K562 (cell line): ENCODE results near the gene SYVN1. TPM values are rescaled to one million over a fixed set of nuclear protein-coding genes. Genes with fewer than 3 reads are reported as not detected.

Source experiments
- BHLHE40 ChIP-seq: IDR thresholded peaks from 2 replicates; pipeline ENCODE4 v1.6.1; 2011; ENCODE audit warnings: low read length, improper control_type of control experiment
- C11orf30 ChIP-seq: fragments of 450-650 bp; IDR thresholded peaks from 2 replicates; pipeline ENCODE4 v1.6.1; 2016; ENCODE audit warnings: low read depth, mild to moderate bottlenecking
- DIDO1 ChIP-seq: fragments of 450-650 bp; IDR thresholded peaks from 2 replicates; pipeline ENCODE4 v1.6.1; 2016; ENCODE audit warnings: low read depth, missing biosample characterization, missing genetic modification characterization
- FOXP1 ChIP-seq: sonication (generic); formaldehyde crosslinking; IDR thresholded peaks from 2 replicates; pipeline ENCODE4 v1.8.0; 2022; ENCODE audit warnings: mild to moderate bottlenecking, missing genetic modification reagents
- HMG20B ChIP-seq: fragments of 250-450 bp; sonication (Bioruptor Pico); IDR thresholded peaks from 2 replicates; pipeline ENCODE4 v1.5.0; 2021; ENCODE audit warnings: mild to moderate bottlenecking
- MAZ ChIP-seq, 2 experiments: fragments of 450-650 bp in 1 of 2; sonication (generic) in 1 of 2; formaldehyde crosslinking; IDR thresholded peaks in 1 of 2; conservative IDR thresholded peaks in 1 of 2; 2 replicates each; pipeline versions ENCODE4 v1.4.0 to v1.5.0; 2020; ENCODE audit warnings: mild to moderate bottlenecking in 1 of 2, missing genetic modification reagents in 1 of 2
- MYC ChIP-seq, 2 experiments: fragments of 250-450 bp in 1 of 2; sonication (Bioruptor Pico) in 1 of 2; IDR thresholded peaks; 2 replicates each; pipeline versions ENCODE4 v1.5.1 to v1.6.1; 2012 to 2021; ENCODE audit warnings: low read depth in 2 of 2, borderline replicate concordance in 1 of 2, improper control_type of control experiment in 1 of 2, low read length in 1 of 2, mild to moderate bottlenecking in 1 of 2, moderate library complexity in 1 of 2
- PHB ChIP-seq: fragments of 250-450 bp; sonication (Bioruptor Pico); IDR thresholded peaks from 2 replicates; pipeline ENCODE4 v1.5.0; 2021
- PHF8 ChIP-seq: fragments of 200-600 bp; sonication (generic); IDR thresholded peaks from 2 replicates; pipeline ENCODE4 v1.6.1; 2012; ENCODE audit warnings: mixed run types, mild to moderate bottlenecking, inconsistent platforms, low read length, moderate library complexity, borderline replicate concordance
- RCOR1 ChIP-seq, 2 experiments: IDR thresholded peaks; 2 replicates each; pipeline ENCODE4 v1.6.1; 2012; ENCODE audit warnings: low read depth in 2 of 2, low read length in 2 of 2, borderline replicate concordance in 1 of 2, improper control_type of control experiment in 1 of 2
- RFX1 ChIP-seq: fragments of 450-650 bp; IDR thresholded peaks from 2 replicates; pipeline ENCODE4 v1.6.1; 2016; ENCODE audit warnings: mild to moderate bottlenecking, moderate library complexity
- SIRT6 ChIP-seq: IDR thresholded peaks from one replicate; pipeline ENCODE4 v1.6.1; 2012; ENCODE audit warnings: low read depth, mild to moderate bottlenecking, control low read depth, inconsistent platforms, low read length, moderate library complexity
- TARDBP ChIP-seq: fragments of 450-650 bp; IDR thresholded peaks from 2 replicates; pipeline ENCODE4 v1.6.1; 2016
- ZFX ChIP-seq: sonication (generic); formaldehyde crosslinking; IDR thresholded peaks from 2 replicates; pipeline ENCODE4 v1.8.0; 2022; ENCODE audit warnings: mild to moderate bottlenecking, missing genetic modification reagents, moderate library complexity
- ZNF134 ChIP-seq: fragments of 250-450 bp; sonication (Bioruptor Pico); conservative IDR thresholded peaks from 2 replicates; pipeline ENCODE4 v1.4.0; 2020
- polyA plus RNA-seq, 8 experiments: library from polyadenylated mRNA; depleted of rRNA in 4 of 8; stranded (reverse) in 5 of 8; unstranded in 3 of 8; fragments of >200 nt; fragmentation: Nextera tagmentation in 2 of 8; fragmentation: Illumina TruSeq in 1 of 8; extraction: Ambion mirVana in 2 of 8; extraction: Trizol in 1 of 8; gene quantifications; 2 replicates each; pipeline versions ENCODE4 v1.2.1 to v1.2.3, GENCODE V29; 2011 to 2014; ENCODE audit warnings: inconsistent platforms in 1 of 8, missing spikeins in 1 of 8
- total RNA-seq, 7 experiments: library from RNA; depleted of rRNA in 6 of 7; stranded (reverse); fragments of >200 nt in 6 of 7; fragmentation: Illumina TruSeq in 2 of 7; extraction: Trizol in 2 of 7; gene quantifications; 2 replicates each; pipeline versions ENCODE4 v1.2.1 to v1.2.3, GENCODE V29; 2011 to 2021; ENCODE audit warnings: low replicate concordance in 1 of 7
- TF ChIP-seq, protein P1 (sequence below), 3 experiments: fragments of 200-800 bp in 1 of 3; sonication (Bioruptor generic) in 1 of 3; sonication (generic) in 1 of 3; formaldehyde crosslinking in 1 of 3; IDR thresholded peaks; 2 replicates each; pipeline versions ENCODE4 v1.6.1 to v1.8.0; 2016 to 2022; ENCODE audit warnings: mild to moderate bottlenecking in 2 of 3, missing compliant biosample characterization in 2 of 3, missing genetic modification characterization in 2 of 3, missing genetic modification reagents in 1 of 3
- TF ChIP-seq, protein P2 (sequence below): fragments of 450-650 bp; IDR thresholded peaks from 2 replicates; pipeline ENCODE4 v1.6.1; 2016; ENCODE audit warnings: antibody characterized with exemption
- TF ChIP-seq, protein P3 (sequence below): fragments of 450-650 bp; IDR thresholded peaks from 2 replicates; pipeline ENCODE4 v1.6.1; 2018; ENCODE audit warnings: mild to moderate bottlenecking, low read depth; ENCODE audit not compliant: partially characterized antibody
- TF ChIP-seq, protein P4 (sequence below), 2 experiments: fragments of 450-650 bp in 1 of 2; IDR thresholded peaks; 2 replicates each; pipeline ENCODE4 v1.6.1; 2011 to 2017; ENCODE audit warnings: low read depth in 2 of 2, antibody characterized with exemption in 1 of 2, borderline replicate concordance in 1 of 2, low read length in 1 of 2, mild to moderate bottlenecking in 1 of 2, mixed read lengths in 1 of 2; ENCODE audit not compliant: control insufficient read depth in 1 of 2

SYVN1 gene
- total and polyA plus RNA-seq, 9 of the 15 experiments (the other 6 are each of a cell fraction or from before 2014, with no cell fraction given): 0.41 to 47.4 (median 9.9) TPM

DNA sequence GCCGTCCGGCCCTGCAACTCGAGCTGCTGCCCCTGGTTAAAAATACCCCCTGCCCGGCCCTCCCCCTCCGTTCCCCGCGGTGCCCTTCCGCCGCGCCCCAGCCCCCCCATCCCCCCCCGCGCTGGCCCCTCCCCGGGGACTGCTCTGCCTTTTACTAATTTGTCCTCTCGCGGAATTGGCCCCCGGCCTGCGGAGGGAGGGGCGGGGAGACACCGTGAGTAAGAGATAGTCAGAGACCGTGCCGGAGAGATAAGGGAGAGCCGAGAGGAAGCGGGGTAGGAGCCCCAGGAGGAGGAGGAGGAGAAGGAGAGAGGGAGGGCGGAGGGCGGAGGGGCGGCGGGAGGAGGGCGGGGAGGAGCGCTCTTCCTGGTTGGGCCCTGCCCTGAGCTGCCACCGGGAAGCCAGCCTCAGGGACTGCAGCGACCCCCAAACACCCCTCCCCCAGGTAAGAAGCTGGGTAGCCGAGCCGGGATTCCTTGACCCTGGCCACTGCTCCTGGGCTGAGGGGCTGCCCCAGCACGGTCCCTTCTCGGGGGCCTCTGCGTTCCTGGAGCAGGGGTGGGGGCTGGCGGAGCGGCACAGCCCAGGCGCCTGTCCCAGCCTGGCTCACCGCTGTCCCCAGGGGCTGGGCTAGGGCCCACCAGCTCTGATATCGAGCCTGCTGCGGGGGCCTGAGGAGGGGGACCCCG lies 47.4 kb upstream of the SYVN1 start, which contains the start of gene CAPN1 (continued):
- TF ChIP-seq, protein P1, sequence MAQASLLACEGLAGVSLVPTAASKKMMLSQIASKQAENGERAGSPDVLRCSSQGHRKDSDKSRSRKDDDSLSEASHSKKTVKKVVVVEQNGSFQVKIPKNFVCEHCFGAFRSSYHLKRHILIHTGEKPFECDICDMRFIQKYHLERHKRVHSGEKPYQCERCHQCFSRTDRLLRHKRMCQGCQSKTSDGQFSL (CRISPR knock-in tag; IDR thresholded peaks at IDR 0.05): no peak; the same call in 1 of the 2 replicates
- TF ChIP-seq, protein P1 (tag; IDR thresholded peaks at IDR 0.05): peak in 1 of 2 experiments; percentile 99; a peak in 2 of 4 replicates
- TF ChIP-seq, protein P2, sequence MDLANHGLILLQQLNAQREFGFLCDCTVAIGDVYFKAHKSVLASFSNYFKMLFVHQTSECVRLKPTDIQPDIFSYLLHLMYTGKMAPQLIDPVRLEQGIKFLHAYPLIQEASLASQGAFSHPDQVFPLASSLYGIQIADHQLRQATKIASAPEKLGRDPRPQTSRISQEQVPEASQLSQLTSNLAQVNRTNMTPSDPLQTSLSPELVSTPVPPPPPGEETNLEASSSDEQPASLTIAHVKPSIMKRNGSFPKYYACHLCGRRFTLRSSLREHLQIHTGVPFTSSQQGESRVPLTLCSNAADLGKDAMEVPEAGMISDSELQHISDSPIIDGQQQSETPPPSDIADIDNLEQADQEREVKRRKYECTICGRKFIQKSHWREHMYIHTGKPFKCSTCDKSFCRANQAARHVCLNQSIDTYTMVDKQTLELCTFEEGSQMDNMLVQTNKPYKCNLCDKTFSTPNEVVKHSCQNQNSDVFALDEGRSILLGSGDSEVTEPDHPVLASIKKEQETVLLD: no peak
- TF ChIP-seq RFX1 (no peak), PHB (CRISPR knock-in tag) (no peak), ZFX (CRISPR knock-in tag) (peak; percentile 75), SIRT6 (no peak), ZNF134 (peak; percentile 68; the same call in 1 of the 2 replicates), DIDO1 (no peak), MAZ (CRISPR knock-in tag; conservative IDR thresholded peaks at IDR 0.05 in 1 of 2, IDR thresholded peaks at IDR 0.05 in 1 of 2) (peak; percentile 36 to 93; a peak in 3 of 4 replicates), C11orf30 (no peak), HMG20B (CRISPR knock-in tag) (no peak), TARDBP (no peak), RCOR1 (IDR thresholded peaks at IDR 0.05; ENCODE audit: borderline replicate concordance in 1 of 2, low read depth in 2 of 2, low read length in 2 of 2) (peak in 1 of 2 experiments; percentile 87; a peak in 2 of 4 replicates), FOXP1 (CRISPR knock-in tag) (no peak), BHLHE40 (peak; percentile 79), MYC (IDR thresholded peaks at IDR 0.05; ENCODE audit: low read depth, low read length) (peak; percentile 25; the same call in 1 of the 2 replicates), MYC (CRISPR knock-in tag; IDR thresholded peaks at IDR 0.05; ENCODE audit: borderline replicate concordance, low read depth) (no peak), PHF8 (peak; percentile 70; the same call in 1 of the 2 replicates)
- TF ChIP-seq, protein P3, sequence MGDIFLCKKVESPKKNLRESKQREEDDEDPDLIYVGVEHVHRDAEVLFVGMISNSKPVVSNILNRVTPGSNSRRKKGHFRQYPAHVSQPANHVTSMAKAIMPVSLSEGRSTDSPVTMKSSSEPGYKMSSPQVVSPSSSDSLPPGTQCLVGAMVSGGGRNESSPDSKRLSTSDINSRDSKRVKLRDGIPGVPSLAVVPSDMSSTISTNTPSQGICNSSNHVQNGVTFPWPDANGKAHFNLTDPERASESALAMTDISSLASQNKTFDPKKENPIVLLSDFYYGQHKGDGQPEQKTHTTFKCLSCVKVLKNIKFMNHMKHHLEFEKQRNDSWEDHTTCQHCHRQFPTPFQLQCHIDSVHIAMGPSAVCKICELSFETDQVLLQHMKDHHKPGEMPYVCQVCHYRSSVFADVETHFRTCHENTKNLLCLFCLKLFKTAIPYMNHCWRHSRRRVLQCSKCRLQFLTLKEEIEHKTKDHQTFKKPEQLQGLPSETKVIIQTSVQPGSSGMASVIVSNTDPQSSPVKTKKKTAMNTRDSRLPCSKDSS: no peak
- TF ChIP-seq, protein P4, sequence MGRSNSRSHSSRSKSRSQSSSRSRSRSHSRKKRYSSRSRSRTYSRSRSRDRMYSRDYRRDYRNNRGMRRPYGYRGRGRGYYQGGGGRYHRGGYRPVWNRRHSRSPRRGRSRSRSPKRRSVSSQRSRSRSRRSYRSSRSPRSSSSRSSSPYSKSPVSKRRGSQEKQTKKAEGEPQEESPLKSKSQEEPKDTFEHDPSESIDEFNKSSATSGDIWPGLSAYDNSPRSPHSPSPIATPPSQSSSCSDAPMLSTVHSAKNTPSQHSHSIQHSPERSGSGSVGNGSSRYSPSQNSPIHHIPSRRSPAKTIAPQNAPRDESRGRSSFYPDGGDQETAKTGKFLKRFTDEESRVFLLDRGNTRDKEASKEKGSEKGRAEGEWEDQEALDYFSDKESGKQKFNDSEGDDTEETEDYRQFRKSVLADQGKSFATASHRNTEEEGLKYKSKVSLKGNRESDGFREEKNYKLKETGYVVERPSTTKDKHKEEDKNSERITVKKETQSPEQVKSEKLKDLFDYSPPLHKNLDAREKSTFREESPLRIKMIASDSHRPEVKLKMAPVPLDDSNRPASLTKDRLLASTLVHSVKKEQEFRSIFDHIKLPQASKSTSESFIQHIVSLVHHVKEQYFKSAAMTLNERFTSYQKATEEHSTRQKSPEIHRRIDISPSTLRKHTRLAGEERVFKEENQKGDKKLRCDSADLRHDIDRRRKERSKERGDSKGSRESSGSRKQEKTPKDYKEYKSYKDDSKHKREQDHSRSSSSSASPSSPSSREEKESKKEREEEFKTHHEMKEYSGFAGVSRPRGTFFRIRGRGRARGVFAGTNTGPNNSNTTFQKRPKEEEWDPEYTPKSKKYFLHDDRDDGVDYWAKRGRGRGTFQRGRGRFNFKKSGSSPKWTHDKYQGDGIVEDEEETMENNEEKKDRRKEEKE (IDR thresholded peaks at IDR 0.05; ENCODE audit: borderline replicate concordance in 1 of 2, control insufficient read depth in 1 of 2, low read depth in 2 of 2, low read length in 1 of 2): 0 out of 4 replicates have a peak, but pooled peaks of 1 of the 2 experiments have one; percentile 36
